ENCODE data around the gene FAM90A1. TPM values are rescaled to one million over a fixed set of nuclear protein-coding genes. Genes with fewer than 3 reads are reported as not detected.
"Not testable (repeated sequence)": the region's sequence is repeated elsewhere in the genome, so short reads cannot be mapped to it uniquely, and the experiment has no call there.

The FAM90A1 gene
- total RNA-seq, 1 donor from 2014 or later, result 0.06 TPM

GRCh38 chr12:8179989-8180585 lies 47.3 kb downstream of the FAM90A1 start:
- not testable (repeated sequence) for DNase-seq (ENCODE audit: extremely low read depth, low read depth, low spot score)

GRCh38 chr12:8172911-8173310 lies 54.5 kb downstream of the FAM90A1 start:
- DNase-seq (ENCODE audit: extremely low read depth, low read depth, low spot score), result not testable (repeated sequence)

Other genes with a start within 250 kb of the FAM90A1 start
- 10.9 and 11.3 TPM in 2 replicates for gene FOXJ2, start 194.9 kb downstream of the FAM90A1 start, total RNA-seq
- 0.44 TPM in 1 of 2 replicates, not detected in the other for gene C3AR1, start 161.3 kb downstream of the FAM90A1 start, total RNA-seq
- 22.3 and 37.3 TPM in 2 replicates for gene NECAP1, start 145.3 kb downstream of the FAM90A1 start, total RNA-seq
- not detected in 2 replicates for gene CLEC4A, start 104.0 kb downstream of the FAM90A1 start, total RNA-seq
- not detected in 2 replicates for gene ZNF705A, start 70.6 kb downstream of the FAM90A1 start, total RNA-seq
- not detected in 2 replicates for gene CLEC6A, start 228.3 kb upstream of the FAM90A1 start, total RNA-seq

Measured in glomerular endothelial cell (primary cell).